Suprapubic skin (tissue), 4 donors: Measurements from ENCODE around the gene SHROOM2. TPM values are rescaled to one million over a fixed set of nuclear protein-coding genes. Genes with fewer than 3 reads are reported as not detected.

ENCODE experiments used
- DNase-seq, 2 donors: peaks; one replicate each; pipeline ENCODE4 v3.0.0-alpha.2; 2019; ENCODE audit warnings: low spot score in 2 of 2
- H3K27ac ChIP-seq: fragments of 200-600 bp; sonication (generic); one replicate; pipeline ENCODE4 v1.5.1; 2019
- H3K27me3 ChIP-seq: fragments of 200-600 bp; sonication (generic); one replicate; pipeline ENCODE4 v1.5.1; 2019
- H3K36me3 ChIP-seq: fragments of 200-600 bp; sonication (generic); one replicate; pipeline ENCODE4 v1.5.1; 2019
- H3K4me1 ChIP-seq: fragments of 200-600 bp; sonication (generic); one replicate; pipeline ENCODE4 v1.5.1; 2019
- H3K4me3 ChIP-seq: fragments of 200-600 bp; sonication (generic); one replicate; pipeline ENCODE4 v1.5.1; 2019; ENCODE audit warnings: mild to moderate bottlenecking
- H3K9me3 ChIP-seq: fragments of 200-600 bp; sonication (generic); one replicate; pipeline ENCODE4 v1.5.1; 2019
- CTCF ChIP-seq, 2 donors: fragments of 200-600 bp in 1 of 2; fragments of 450-650 bp in 1 of 2; sonication (generic) in 1 of 2; IDR thresholded peaks; one replicate each; pipeline ENCODE4 v1.5.1; 2016 to 2019; ENCODE audit warnings: antibody characterized with exemption in 2 of 2, mild to moderate bottlenecking in 1 of 2, moderate library complexity in 1 of 2
- EP300 ChIP-seq: sonication (generic); formaldehyde crosslinking; IDR thresholded peaks from one replicate; pipeline ENCODE4 v1.6.1; 2017; ENCODE audit warnings: antibody characterized with exemption
- POLR2A ChIP-seq, 2 donors: fragments of 450-650 bp; IDR thresholded peaks; one replicate each; pipeline ENCODE4 v1.6.1; 2017; ENCODE audit warnings: antibody characterized with exemption in 2 of 2, mild to moderate bottlenecking in 2 of 2, moderate library complexity in 2 of 2
- POLR2AphosphoS5 ChIP-seq, 3 donors: sonication (generic); formaldehyde crosslinking; IDR thresholded peaks; one replicate each; pipeline ENCODE4 v1.6.1; 2017; ENCODE audit warnings: antibody characterized with exemption in 3 of 3
- WGBS: methylation state at CpG from one replicate; pipeline ENCODE4 v1.1.5; 2018; 5-methylcytosine and 5-hydroxymethylcytosine counted together
- total RNA-seq, 4 donors: library from RNA; depleted of rRNA; stranded (reverse); fragments of >200 nt; gene quantifications; one replicate each; pipeline ENCODE4 v1.1.0, GENCODE V29; 2016

SHROOM2 gene
- total RNA-seq, 4 donors from 2014 or later, result 10.7 to 16.7 (median 11.8) TPM

DNA sequence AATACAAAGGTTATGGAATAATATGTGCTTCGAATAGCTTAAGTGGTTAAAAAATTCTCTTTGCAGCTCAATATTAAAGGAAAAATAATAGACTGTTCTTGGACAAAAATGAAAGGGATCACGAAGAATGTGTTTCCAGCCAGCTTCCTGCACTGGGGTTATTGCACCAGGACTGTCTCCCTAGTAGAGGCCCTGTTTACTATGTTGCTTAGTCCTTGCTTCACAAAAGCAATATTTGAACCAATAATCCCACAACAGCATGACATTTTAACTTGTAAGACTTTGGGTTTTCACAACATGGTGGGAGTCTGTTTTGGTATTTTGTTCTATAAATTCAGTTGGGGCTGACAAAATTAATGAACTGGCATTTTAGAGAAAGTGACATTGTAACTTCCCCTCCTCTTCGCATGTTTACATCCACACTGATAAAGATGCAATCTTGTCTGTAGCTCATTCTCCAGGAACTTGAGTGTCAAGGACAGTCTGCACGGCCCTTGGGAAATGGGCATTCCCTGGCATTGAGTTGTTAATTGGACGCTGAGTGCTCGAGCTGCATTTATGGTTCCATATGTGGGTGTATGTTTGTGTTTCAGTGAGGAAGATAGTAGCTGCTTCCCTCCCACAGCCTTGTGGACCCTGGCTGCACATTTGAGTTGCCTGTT is 39.0 kb downstream of the SHROOM2 start:
- no peaks in the 10 kb centered on the region for H3K36me3 ChIP-seq
- 82% methylated on average over 6 of the region's 6 CpGs for WGBS

DNA sequence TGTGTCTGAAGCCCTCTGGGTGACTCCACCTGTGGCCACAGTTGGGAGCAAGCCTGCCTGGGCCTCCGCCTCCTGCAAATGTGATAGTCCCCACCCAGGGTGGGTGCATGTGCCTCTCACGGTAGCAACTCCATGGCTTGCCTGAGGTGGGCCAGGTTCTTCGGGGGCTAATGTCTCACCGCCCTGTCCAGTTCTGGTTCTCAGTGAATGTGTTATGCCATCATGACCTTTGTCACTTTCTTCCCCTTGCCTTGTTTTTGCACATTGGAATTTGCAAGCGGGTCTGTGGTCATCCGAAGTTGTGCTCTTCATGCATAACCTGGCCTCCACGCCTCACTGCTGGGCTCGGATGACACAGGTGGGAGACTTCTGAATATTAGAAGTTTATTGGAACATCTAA is 39.7 kb downstream of the SHROOM2 start:
- H3K4me3 ChIP-seq, result no peak overlapping the region
- no peaks in the 10 kb centered on the region for H3K4me1 ChIP-seq
- no peak for TF ChIP-seq EP300
- TF ChIP-seq POLR2A (IDR thresholded peaks at IDR 0.05), result no peak
- no peak for TF ChIP-seq POLR2AphosphoS5 (IDR thresholded peaks at IDR 0.05)
- TF ChIP-seq CTCF (IDR thresholded peaks at IDR 0.05), result no peak
- 95% methylated on average over 7 of the region's 8 CpGs for WGBS
- no peaks in the 10 kb centered on the region for H3K27me3 ChIP-seq
- DNase-seq, result no peak
- no peaks in the 10 kb centered on the region for H3K36me3 ChIP-seq
- H3K9me3 ChIP-seq, result no peaks in the 10 kb centered on the region
- no peak overlapping the region for H3K27ac ChIP-seq

More for the DNA sequence above, 39.0 kb downstream of the SHROOM2 start:
- DNase-seq, result no peak
- no peak overlapping the region for H3K4me3 ChIP-seq
- H3K4me1 ChIP-seq, result no peaks in the 10 kb centered on the region
- H3K9me3 ChIP-seq, result no peaks in the 10 kb centered on the region
- H3K27ac ChIP-seq, result no peak overlapping the region
- H3K27me3 ChIP-seq, result no peaks in the 10 kb centered on the region
- TF ChIP-seq POLR2AphosphoS5 (IDR thresholded peaks at IDR 0.05) (no peak), POLR2A (IDR thresholded peaks at IDR 0.05) (no peak), EP300 (no peak), CTCF (IDR thresholded peaks at IDR 0.05) (no peak)

GRCh38 chrX:9829308-9830267 is 43.4 kb downstream of the SHROOM2 start:
- H3K27ac ChIP-seq, result no peak overlapping the region
- no peaks in the 10 kb centered on the region for H3K9me3 ChIP-seq
- H3K4me1 ChIP-seq, result no peaks in the 10 kb centered on the region
- H3K4me3 ChIP-seq, result no peak overlapping the region
- WGBS, result 75% methylated on average over 14 of the region's 14 CpGs
- DNase-seq, result no peak
- TF ChIP-seq POLR2A (IDR thresholded peaks at IDR 0.05), result no peak
- TF ChIP-seq CTCF (IDR thresholded peaks at IDR 0.05), result no peak
- no peak for TF ChIP-seq EP300
- no peak for TF ChIP-seq POLR2AphosphoS5 (IDR thresholded peaks at IDR 0.05)
- no peaks in the 10 kb centered on the region for H3K36me3 ChIP-seq
- no peaks in the 10 kb centered on the region for H3K27me3 ChIP-seq

GRCh38 chrX:9832811-9833210 is 46.6 kb downstream of the SHROOM2 start:
- DNase-seq, result no peak
- H3K9me3 ChIP-seq, result no peaks in the 10 kb centered on the region
- WGBS, result 78% methylated on average over 6 of the region's 6 CpGs

More at GRCh38 chrX:9832811-9833210, 46.6 kb downstream of the SHROOM2 start:
- TF ChIP-seq POLR2AphosphoS5 (IDR thresholded peaks at IDR 0.05) (no peak), POLR2A (IDR thresholded peaks at IDR 0.05) (no peak), EP300 (no peak), CTCF (IDR thresholded peaks at IDR 0.05) (no peak)
- no peak overlapping the region for H3K27ac ChIP-seq
- no peaks in the 10 kb centered on the region for H3K27me3 ChIP-seq
- no peak overlapping the region for H3K4me3 ChIP-seq
- no peaks in the 10 kb centered on the region for H3K4me1 ChIP-seq
- H3K36me3 ChIP-seq, result no peaks in the 10 kb centered on the region
